Fibroblast of villous mesenchyme (primary cell): ENCODE data around the gene AFF1. TPM values are rescaled to one million over a fixed set of nuclear protein-coding genes. Genes with fewer than 3 reads are reported as not detected.

ENCODE experiments used
- DNase-seq: peaks from one replicate; pipeline ENCODE4 v3.0.0-alpha.2; 2010; ENCODE audit warnings: low read depth
- H3K4me3 ChIP-seq: 2 replicates; pipeline ENCODE4 v1.5.1; 2011; ENCODE audit warnings: low read depth, mild to moderate bottlenecking, low read length
- total RNA-seq: library from RNA; depleted of rRNA; stranded (reverse); fragments of >200 nt; gene quantifications from 2 replicates; pipeline ENCODE4 v1.2.3, GENCODE V29; 2012
- TF ChIP-seq, protein P1 (sequence below): IDR thresholded peaks from 2 replicates; pipeline ENCODE4 v1.5.1; 2012; ENCODE audit warnings: low read depth, mild to moderate bottlenecking, low read length; ENCODE audit not compliant: insufficient read depth

The AFF1 gene
- total RNA-seq, 1 donor, result 34.1 TPM

DNA sequence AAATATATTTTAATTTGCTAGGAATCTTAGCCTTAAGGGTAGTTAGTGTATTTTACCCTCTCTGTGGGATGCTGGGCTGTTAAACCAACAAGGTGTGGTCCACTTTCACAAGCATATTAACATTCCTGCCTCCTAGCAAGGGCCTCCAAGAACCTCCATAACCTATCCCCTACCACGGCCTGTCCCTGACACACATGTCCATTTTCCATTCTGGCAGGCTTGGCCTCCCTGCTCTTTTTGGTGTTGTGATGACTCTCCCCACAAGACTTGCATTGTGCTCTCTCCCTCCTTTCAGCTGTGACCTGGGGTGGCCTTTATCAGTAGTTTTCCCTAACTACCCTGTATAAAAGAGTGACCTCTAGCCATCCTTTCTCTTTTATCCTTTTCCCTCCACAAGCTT, 165.4 kb downstream of the AFF1 start:
- no peak for DNase-seq
- TF ChIP-seq, protein P1, sequence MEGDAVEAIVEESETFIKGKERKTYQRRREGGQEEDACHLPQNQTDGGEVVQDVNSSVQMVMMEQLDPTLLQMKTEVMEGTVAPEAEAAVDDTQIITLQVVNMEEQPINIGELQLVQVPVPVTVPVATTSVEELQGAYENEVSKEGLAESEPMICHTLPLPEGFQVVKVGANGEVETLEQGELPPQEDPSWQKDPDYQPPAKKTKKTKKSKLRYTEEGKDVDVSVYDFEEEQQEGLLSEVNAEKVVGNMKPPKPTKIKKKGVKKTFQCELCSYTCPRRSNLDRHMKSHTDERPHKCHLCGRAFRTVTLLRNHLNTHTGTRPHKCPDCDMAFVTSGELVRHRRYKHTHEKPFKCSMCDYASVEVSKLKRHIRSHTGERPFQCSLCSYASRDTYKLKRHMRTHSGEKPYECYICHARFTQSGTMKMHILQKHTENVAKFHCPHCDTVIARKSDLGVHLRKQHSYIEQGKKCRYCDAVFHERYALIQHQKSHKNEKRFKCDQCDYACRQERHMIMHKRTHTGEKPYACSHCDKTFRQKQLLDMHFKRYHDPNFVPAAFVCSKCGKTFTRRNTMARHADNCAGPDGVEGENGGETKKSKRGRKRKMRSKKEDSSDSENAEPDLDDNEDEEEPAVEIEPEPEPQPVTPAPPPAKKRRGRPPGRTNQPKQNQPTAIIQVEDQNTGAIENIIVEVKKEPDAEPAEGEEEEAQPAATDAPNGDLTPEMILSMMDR, result no peak
- no peak overlapping the region for H3K4me3 ChIP-seq

DNA sequence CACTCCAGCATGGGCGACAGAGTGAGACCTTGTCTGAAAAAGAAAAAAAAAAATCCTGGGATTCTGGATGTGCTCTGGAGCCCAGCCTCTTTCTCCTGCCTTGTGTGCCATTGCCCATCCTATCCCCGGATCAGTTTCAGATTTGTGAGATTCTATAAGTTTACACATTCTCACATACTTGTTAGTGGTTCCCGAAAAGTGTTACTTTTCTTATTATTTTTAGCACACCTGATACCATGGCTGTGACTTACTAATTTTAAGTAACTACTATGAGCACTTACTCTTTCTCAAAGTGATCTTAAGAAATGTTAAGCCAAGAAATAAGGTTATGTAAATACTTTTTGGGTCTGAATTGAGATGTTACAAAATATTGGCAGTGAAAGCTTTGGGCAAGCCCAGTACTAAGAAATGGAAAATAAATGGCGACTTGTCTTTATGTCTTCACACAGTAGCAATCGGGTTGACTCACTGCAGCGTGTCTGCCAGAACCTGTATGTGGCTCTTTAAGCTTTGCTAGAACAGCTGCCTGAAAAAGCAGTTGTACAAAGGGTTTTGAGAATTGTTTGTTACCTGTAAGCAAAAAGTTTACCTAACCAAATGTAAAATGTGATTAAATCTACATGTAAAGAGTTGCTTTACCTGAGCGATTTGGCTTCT, 166.9 kb downstream of the AFF1 start:
- TF ChIP-seq, protein P1, result no peak
- no peak for DNase-seq

DNA sequence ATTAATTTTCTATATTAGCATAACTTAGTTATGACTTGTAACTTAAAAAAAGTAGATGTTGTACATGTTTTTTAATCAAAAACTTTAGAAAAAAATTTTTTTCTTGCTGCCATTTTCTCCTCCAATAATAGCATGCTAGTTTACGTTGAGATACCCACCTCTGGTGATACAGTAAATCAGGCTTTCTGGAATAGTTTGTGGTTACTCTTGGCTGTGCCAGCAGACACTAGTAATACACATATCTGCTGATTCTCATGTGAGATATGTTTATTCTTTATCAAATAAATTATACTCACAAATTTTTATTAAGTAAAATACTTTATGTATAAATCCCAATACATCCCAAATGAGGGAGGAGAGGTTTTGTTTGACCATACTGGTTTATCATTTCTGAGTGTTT, 168.3 kb downstream of the AFF1 start:
- no peak overlapping the region for H3K4me3 ChIP-seq
- DNase-seq, result no peak
- TF ChIP-seq, protein P1, result no peak

More for the DNA sequence above, 166.9 kb downstream of the AFF1 start:
- H3K4me3 ChIP-seq, result no peak overlapping the region

DNA sequence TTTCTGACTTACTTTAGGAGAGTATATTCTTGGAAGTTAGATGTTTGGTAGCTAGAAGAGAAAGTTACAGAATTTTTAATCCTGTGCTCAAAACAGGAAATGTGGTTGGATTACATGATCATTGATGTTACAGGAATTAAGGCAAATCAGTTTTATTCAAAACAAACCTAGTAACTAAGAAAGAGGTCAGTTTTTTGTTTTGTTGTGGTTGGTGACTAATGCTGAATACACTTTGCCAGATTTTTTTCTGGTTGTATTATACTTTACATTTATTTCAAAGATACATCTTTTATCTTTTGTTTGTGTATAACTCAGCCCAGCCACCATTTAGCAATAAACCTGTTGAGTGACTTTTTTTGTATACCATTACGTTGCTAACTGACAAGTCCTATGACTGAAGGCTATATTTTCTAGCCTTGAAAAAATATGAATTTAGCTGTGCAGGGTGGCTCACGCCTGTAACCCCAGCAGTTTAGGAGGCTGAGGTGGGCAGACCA, 168.9 kb downstream of the AFF1 start:
- DNase-seq, result peak; percentile 75
- TF ChIP-seq, protein P1, result no peak
- H3K4me3 ChIP-seq, result no peak overlapping the region

GRCh38 chr4:87105101-87105845, 170.5 kb downstream of the AFF1 start:
- DNase-seq, result no peak
- no peak overlapping the region for H3K4me3 ChIP-seq
- TF ChIP-seq, protein P1, result no peak

- peak overlapping the region; percentile 7 for H3K4me3 ChIP-seq
- DNase-seq, result peak; percentile 77
- TF ChIP-seq, protein P1, result peak; percentile 2
Measured at GRCh38 chr4:87108142-87108546, 173.3 kb downstream of the AFF1 start.
